ENCODE measurements around the gene SREK1.
"Not testable (repeated sequence)": the region's sequence is repeated elsewhere in the genome, so short reads cannot be mapped to it uniquely, and the experiment has no call there.

SREK1 gene

GRCh38 chr5:66222455-66222854 is 78.4 kb downstream of the SREK1 start:
- no peak for DNase-seq (ENCODE audit: low read depth)

GRCh38 chr5:66222896-66223295 is 78.8 kb downstream of the SREK1 start:
- DNase-seq (ENCODE audit: low read depth): not testable (repeated sequence)

- no peak for DNase-seq (ENCODE audit: low read depth)
Measured at GRCh38 chr5:66223637-66224036, 79.5 kb downstream of the SREK1 start.

GRCh38 chr5:66224274-66224673 is 80.2 kb downstream of the SREK1 start:
- DNase-seq (ENCODE audit: low read depth): no peak

GRCh38 chr5:66224773-66225553 is 80.9 kb downstream of the SREK1 start:
- no peak for DNase-seq (ENCODE audit: low read depth)

GRCh38 chr5:66230551-66230950 is 86.5 kb downstream of the SREK1 start:
- no peak for DNase-seq (ENCODE audit: low read depth)

GRCh38 chr5:66231508-66231907 is 87.4 kb downstream of the SREK1 start:
- DNase-seq (ENCODE audit: low read depth): no peak

GRCh38 chr5:66232275-66232674 is 88.2 kb downstream of the SREK1 start:
- no peak for DNase-seq (ENCODE audit: low read depth)

- no peak for DNase-seq (ENCODE audit: low read depth)
Measured at GRCh38 chr5:66232706-66233445, 88.8 kb downstream of the SREK1 start.
